Mesodermal cell (in vitro differentiated cells): Measurements from ENCODE around the gene CEP128.

ENCODE experiments used
- H3K27ac ChIP-seq: 2 replicates; pipeline ENCODE4 v1.7.0; 2013; ENCODE audit warnings: mild to moderate bottlenecking, low read depth, low read length, moderate library complexity; ENCODE audit not compliant: severe bottlenecking
- H3K36me3 ChIP-seq: 2 replicates; pipeline ENCODE4 v1.7.1; 2013; ENCODE audit warnings: mild to moderate bottlenecking, low read length, moderate library complexity; ENCODE audit not compliant: control insufficient read depth, insufficient read depth
- H3K4me1 ChIP-seq: one replicate; pipeline ENCODE4 v1.7.1; 2013; ENCODE audit warnings: mild to moderate bottlenecking, low read length; ENCODE audit not compliant: insufficient read depth, control insufficient read depth, poor library complexity, severe bottlenecking
- H3K4me3 ChIP-seq: 2 replicates; pipeline ENCODE4 v1.7.0; 2013; ENCODE audit warnings: low read length, control low read depth, mild to moderate bottlenecking; ENCODE audit not compliant: insufficient read depth, poor library complexity, severe bottlenecking; ENCODE audit errors: extremely low read depth
- H3K9me3 ChIP-seq: 2 replicates; pipeline ENCODE4 v1.7.1; 2013; ENCODE audit warnings: mild to moderate bottlenecking, low read length, moderate library complexity; ENCODE audit not compliant: control insufficient read depth
- WGBS, 2 experiments: methylation state at CpG; one replicate each; pipeline ENCODE4 v1.1.5; 2013; ENCODE audit warnings: missing lambda C conversion rate in 2 of 2; ENCODE audit not compliant: insufficient coverage in 2 of 2; 5-methylcytosine and 5-hydroxymethylcytosine counted together

CEP128 gene

GRCh38 chr14:80522936-80523335 lies 418.6 kb downstream of the CEP128 start:
- Histone ChIP-seq H3K36me3 (no peaks in the 10 kb centered on the region), H3K9me3 (no peaks in the 10 kb centered on the region), H3K4me3 (no peak overlapping the region), H3K4me1 (no peaks in the 10 kb centered on the region), H3K27ac (no peak overlapping the region)

GRCh38 chr14:80522411-80522810 lies 419.1 kb downstream of the CEP128 start:
- H3K4me3 ChIP-seq, result no peak overlapping the region
- no peaks in the 10 kb centered on the region for H3K9me3 ChIP-seq
- H3K4me1 ChIP-seq, result no peaks in the 10 kb centered on the region
- WGBS, 2 experiments, result no CpG with 5 or more reads among the region's 1 CpG
- no peak overlapping the region for H3K27ac ChIP-seq
- no peaks in the 10 kb centered on the region for H3K36me3 ChIP-seq

GRCh38 chr14:80521456-80521855 lies 420.1 kb downstream of the CEP128 start:
- no CpG with 5 or more reads among the region's 3 CpGs for WGBS, 2 experiments
- Histone ChIP-seq H3K4me3 (no peak overlapping the region), H3K4me1 (no peaks in the 10 kb centered on the region), H3K36me3 (no peaks in the 10 kb centered on the region), H3K27ac (no peak overlapping the region), H3K9me3 (no peaks in the 10 kb centered on the region)

GRCh38 chr14:80519002-80519401 lies 422.5 kb downstream of the CEP128 start:
- Histone ChIP-seq H3K27ac (no peak overlapping the region), H3K9me3 (no peaks in the 10 kb centered on the region), H3K4me3 (no peak overlapping the region), H3K36me3 (no peaks in the 10 kb centered on the region), H3K4me1 (no peaks in the 10 kb centered on the region)

- WGBS, 2 experiments, result 100% methylated on average over 1 of the region's 4 CpGs; no CpG with 5 or more reads in 1 of the 2 experiments
Observed at GRCh38 chr14:80518173-80518572, 423.4 kb downstream of the CEP128 start.

DNA sequence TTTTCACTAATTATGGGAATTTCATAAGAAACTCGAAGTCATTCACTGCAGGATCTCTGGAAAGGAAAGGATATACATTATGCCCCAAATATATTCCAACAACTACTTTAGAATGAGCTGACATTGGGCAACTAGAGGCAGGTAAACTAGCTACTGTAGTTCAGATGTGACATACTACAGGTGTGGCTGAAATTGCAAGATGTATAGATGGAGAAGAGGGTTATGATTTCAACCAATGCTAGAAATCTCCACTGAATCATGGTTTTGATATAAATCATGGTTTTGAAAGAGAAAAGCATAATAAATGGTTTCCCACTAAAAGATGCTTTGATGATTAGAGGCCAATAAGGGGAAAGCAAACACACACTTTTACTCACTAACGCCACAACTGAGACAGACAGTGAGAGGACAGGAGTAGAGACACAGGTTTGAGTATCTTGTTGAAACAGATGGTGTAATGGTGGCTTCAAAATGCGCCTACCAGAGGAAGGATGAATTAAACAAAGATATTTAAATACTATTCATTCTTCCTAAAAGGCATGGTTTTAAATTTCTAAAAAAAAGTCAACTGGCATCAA lies 434.2 kb downstream of the CEP128 start:
- no peaks in the 10 kb centered on the region for H3K9me3 ChIP-seq
- H3K27ac ChIP-seq, result no peak overlapping the region
- no peaks in the 10 kb centered on the region for H3K4me1 ChIP-seq
- no peak overlapping the region for H3K4me3 ChIP-seq
- no CpG with 5 or more reads among the region's 3 CpGs for WGBS, 2 experiments
- H3K36me3 ChIP-seq, result no peaks in the 10 kb centered on the region

More at GRCh38 chr14:80518173-80518572, 423.4 kb downstream of the CEP128 start:
- Histone ChIP-seq H3K9me3 (no peaks in the 10 kb centered on the region), H3K4me3 (no peak overlapping the region), H3K27ac (no peak overlapping the region), H3K36me3 (no peaks in the 10 kb centered on the region), H3K4me1 (no peaks in the 10 kb centered on the region)

DNA sequence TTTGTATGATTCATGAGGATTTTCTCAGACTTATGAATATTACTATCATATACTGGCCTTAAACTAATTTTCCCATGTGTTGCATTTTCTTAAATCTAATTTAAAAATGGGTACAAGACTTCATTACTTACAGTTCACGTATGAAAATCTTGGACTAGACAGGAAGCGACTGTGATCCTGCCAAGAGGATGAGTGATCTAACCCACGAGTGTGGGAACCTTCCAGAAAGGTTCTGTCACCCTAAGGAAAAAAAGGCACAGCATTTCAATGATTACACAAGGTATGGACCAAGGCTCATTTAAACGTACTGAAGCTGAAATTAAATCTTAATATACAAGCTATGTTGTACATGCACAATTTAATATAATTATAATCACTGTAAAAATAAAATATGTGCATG lies 436.8 kb downstream of the CEP128 start:
- Histone ChIP-seq H3K9me3 (no peaks in the 10 kb centered on the region), H3K27ac (no peak overlapping the region), H3K4me1 (no peaks in the 10 kb centered on the region), H3K36me3 (no peaks in the 10 kb centered on the region), H3K4me3 (no peak overlapping the region)
- WGBS, 2 experiments, result 83 to 92% methylated on average over 2 to 3 of the region's 4 CpGs

DNA sequence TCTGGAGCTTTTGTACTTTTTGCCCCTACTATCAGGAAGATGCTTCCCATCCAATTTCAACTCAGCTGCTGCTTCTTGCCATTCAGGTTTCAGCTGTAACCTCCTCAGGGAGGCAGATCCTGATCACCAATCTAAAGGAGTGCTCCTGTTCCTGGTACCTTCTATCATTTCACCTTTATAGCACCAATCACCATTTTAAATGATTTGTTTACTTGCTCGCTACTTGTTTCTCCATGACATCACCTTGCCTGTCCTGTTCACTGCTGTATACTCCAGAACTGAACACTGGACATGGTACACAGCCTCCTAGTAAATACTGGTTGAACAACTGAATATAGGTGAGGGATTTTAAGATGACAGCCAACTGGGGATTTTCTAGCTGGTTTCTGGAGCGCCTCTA lies 443.0 kb downstream of the CEP128 start:
- Histone ChIP-seq H3K9me3 (no peaks in the 10 kb centered on the region), H3K4me1 (no peaks in the 10 kb centered on the region), H3K27ac (no peak overlapping the region), H3K36me3 (no peaks in the 10 kb centered on the region), H3K4me3 (no peak overlapping the region)
- WGBS, 2 experiments, result 90 to 100% methylated on average over 1 of the region's 2 CpGs

- 71 to 96% methylated on average over 1 to 2 of the region's 4 CpGs for WGBS, 2 experiments
- no peaks in the 10 kb centered on the region for H3K4me1 ChIP-seq
- H3K9me3 ChIP-seq, result no peaks in the 10 kb centered on the region
- no peak overlapping the region for H3K4me3 ChIP-seq
- no peaks in the 10 kb centered on the region for H3K36me3 ChIP-seq
- no peak overlapping the region for H3K27ac ChIP-seq
Observed at GRCh38 chr14:80496090-80496489, 445.4 kb downstream of the CEP128 start.

DNA sequence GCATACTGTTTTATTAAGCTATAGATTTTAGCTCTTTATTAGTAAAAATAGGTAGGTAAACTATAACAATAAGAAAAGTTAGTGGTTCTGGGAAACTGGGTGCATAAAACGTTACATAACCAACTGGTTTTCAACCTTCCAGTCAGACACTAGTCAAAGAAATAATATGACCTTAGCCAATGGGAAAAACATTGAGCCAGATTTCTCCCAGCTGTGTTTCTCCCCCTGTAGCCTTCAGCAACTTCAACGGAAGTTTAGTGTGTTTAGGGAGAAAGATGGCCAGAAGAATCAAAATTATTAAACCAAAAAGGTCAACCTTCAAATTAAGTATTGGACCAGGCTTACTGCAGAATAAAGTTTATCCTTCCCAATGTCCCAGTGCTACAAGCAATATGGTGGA lies 446.8 kb downstream of the CEP128 start:
- no peaks in the 10 kb centered on the region for H3K36me3 ChIP-seq
- no peak overlapping the region for H3K27ac ChIP-seq
- no peaks in the 10 kb centered on the region for H3K9me3 ChIP-seq
- no peak overlapping the region for H3K4me3 ChIP-seq
- no peaks in the 10 kb centered on the region for H3K4me1 ChIP-seq
- WGBS, 2 experiments, result no CpG with 5 or more reads among the region's 2 CpGs

DNA sequence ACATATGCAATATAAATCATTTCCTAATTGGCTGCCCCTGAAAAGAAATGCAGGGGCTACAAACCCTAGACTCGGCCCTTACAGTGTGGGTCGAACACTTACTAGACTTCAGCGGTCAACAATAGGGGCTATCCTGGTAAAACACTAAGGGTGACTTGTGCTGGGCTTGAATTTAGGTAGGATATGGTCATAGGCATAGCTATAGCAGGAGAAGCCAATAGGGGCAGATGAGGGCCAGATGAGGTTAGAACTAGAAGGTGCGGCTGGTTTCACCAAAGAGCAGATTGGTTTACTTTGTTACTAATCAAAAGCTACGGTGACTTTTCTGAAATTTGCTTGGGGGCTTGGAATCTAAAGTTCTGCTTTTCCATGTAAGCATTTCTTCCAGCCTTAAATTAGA lies 447.9 kb downstream of the CEP128 start:
- Histone ChIP-seq H3K4me1 (no peaks in the 10 kb centered on the region), H3K4me3 (no peak overlapping the region), H3K9me3 (no peaks in the 10 kb centered on the region), H3K36me3 (no peaks in the 10 kb centered on the region), H3K27ac (no peak overlapping the region)
- 93% methylated on average over 5 of the region's 5 CpGs for WGBS, 2 experiments
